Endodermal cell (in vitro differentiated cells): Measurements from ENCODE around the gene PTGR1. TPM values are rescaled to one million over a fixed set of nuclear protein-coding genes. Genes with fewer than 3 reads are reported as not detected.

Experiments used
- DNase-seq: peaks from one replicate; pipeline ENCODE4 v3.0.0-alpha.2; 2017
- H3K27ac ChIP-seq: 2 replicates; pipeline ENCODE4 v1.5.1; 2013; ENCODE audit warnings: mild to moderate bottlenecking, low read depth, low read length, moderate library complexity
- H3K27me3 ChIP-seq: 2 replicates; pipeline ENCODE4 v1.6.1; 2013; ENCODE audit warnings: mild to moderate bottlenecking, low read length, moderate library complexity; ENCODE audit not compliant: insufficient read depth, control insufficient read depth, poor library complexity, severe bottlenecking
- H3K36me3 ChIP-seq: 2 replicates; pipeline ENCODE4 v1.7.0; 2013; ENCODE audit warnings: mild to moderate bottlenecking, low read length, moderate library complexity; ENCODE audit not compliant: control insufficient read depth, insufficient read depth
- H3K4me1 ChIP-seq: one replicate; pipeline ENCODE4 v1.7.0; 2013; ENCODE audit warnings: low read length; ENCODE audit not compliant: control insufficient read depth, insufficient read depth
- H3K4me3 ChIP-seq: 2 replicates; pipeline ENCODE4 v1.5.1; 2013; ENCODE audit warnings: mild to moderate bottlenecking, low read length, moderate library complexity
- H3K9ac ChIP-seq: 2 replicates; pipeline ENCODE4 v1.6.1; 2013; ENCODE audit warnings: mild to moderate bottlenecking, low read length, moderate library complexity; ENCODE audit not compliant: poor library complexity, severe bottlenecking; ENCODE audit errors: extremely low read depth
- H3K9me3 ChIP-seq: 2 replicates; pipeline ENCODE4 v1.6.1; 2013; ENCODE audit warnings: mild to moderate bottlenecking, low read length, moderate library complexity; ENCODE audit not compliant: control insufficient read depth
- H3K27ac Mint-ChIP-seq: 2 replicates; pipeline ENCODE4 v1.8.0; 2020; ENCODE audit warnings: mixed read lengths
- H3K27me3 Mint-ChIP-seq: 2 replicates; pipeline ENCODE4 v1.8.0; 2021; ENCODE audit warnings: mild to moderate bottlenecking, mixed read lengths; ENCODE audit not compliant: insufficient read depth
- H3K36me3 Mint-ChIP-seq: 2 replicates; pipeline ENCODE4 v1.8.0; 2020; ENCODE audit warnings: low read depth, mixed read lengths
- H3K4me1 Mint-ChIP-seq: 2 replicates; pipeline ENCODE4 v1.8.0; 2020; ENCODE audit warnings: mixed read lengths
- H3K4me3 Mint-ChIP-seq: 2 replicates; pipeline ENCODE4 v1.8.0; 2020; ENCODE audit warnings: mild to moderate bottlenecking, moderate library complexity, mixed read lengths
- H3K9me3 Mint-ChIP-seq: 2 replicates; pipeline ENCODE4 v1.8.0; 2020; ENCODE audit warnings: mild to moderate bottlenecking, mixed read lengths
- CTCF ChIP-seq: fragments of 200-600 bp; sonication (generic); conservative IDR thresholded peaks from 2 replicates; pipeline ENCODE4 v1.5.0; 2021; ENCODE audit warnings: antibody characterized with exemption, mild to moderate bottlenecking
- WGBS, 2 experiments: methylation state at CpG; one replicate each; pipeline versions ENCODE4 v1.1.5 to v1.1.7; 2013; ENCODE audit warnings: missing lambda C conversion rate in 2 of 2, mixed read lengths in 1 of 2; ENCODE audit not compliant: insufficient coverage in 1 of 2, insufficient read length in 1 of 2; 5-methylcytosine and 5-hydroxymethylcytosine counted together
- total RNA-seq, 2 donors: library from RNA; stranded (reverse); fragmentation: NEBNext Ultra II Directional in 1 of 2; extraction: Animal tissue kit (Norgen Biotek cat#: 25700) in 1 of 2; gene quantifications; 2 replicates in 1 of 2; 3 replicates in 1 of 2; pipeline ENCODE4 v1.2.1, GENCODE V29; 2021

The PTGR1 gene
- total RNA-seq, 2 donors from 2014 or later, result 204 to 442 TPM

- peaks cover 10% of the 10 kb centered on the region for H3K9me3 ChIP-seq
- no peak overlapping the region for H3K9ac ChIP-seq
- H3K27me3 ChIP-seq, result peaks cover 10% of the 10 kb centered on the region
- Mint-ChIP-seq H3K4me3 (no peak overlapping the region), H3K4me1 (peaks cover 11% of the 10 kb centered on the region), H3K27ac (no peak overlapping the region), H3K27me3 (peaks cover 10% of the 10 kb centered on the region), H3K9me3 (peaks cover 4% of the 10 kb centered on the region), H3K36me3 (peaks cover 37% of the 10 kb centered on the region)
- H3K27ac ChIP-seq, result no peak overlapping the region
- H3K36me3 ChIP-seq, result peaks cover 4% of the 10 kb centered on the region
- WGBS, 2 experiments, result 14% methylated on average over 2 of the region's 2 CpGs; no CpG with 5 or more reads in 1 of the 2 experiments
- peak; percentile 71 for DNase-seq
- H3K4me3 ChIP-seq, result no peak overlapping the region
- no peak for TF ChIP-seq CTCF
- no peaks in the 10 kb centered on the region for H3K4me1 ChIP-seq
Measured at GRCh38 chr9:111529787-111530186, 69.7 kb downstream of the PTGR1 start.

GRCh38 chr9:111527347-111527746 lies 72.1 kb downstream of the PTGR1 start:
- no peak for DNase-seq
- peaks cover 19% of the 10 kb centered on the region for H3K4me1 Mint-ChIP-seq
- no peaks in the 10 kb centered on the region for H3K36me3 ChIP-seq
- peaks cover 15% of the 10 kb centered on the region for H3K36me3 Mint-ChIP-seq
- H3K9me3 Mint-ChIP-seq, result peaks cover 1% of the 10 kb centered on the region
- no peak overlapping the region for H3K4me3 Mint-ChIP-seq
- no peak overlapping the region for H3K4me3 ChIP-seq
- peaks cover 10% of the 10 kb centered on the region for H3K27me3 ChIP-seq
- TF ChIP-seq CTCF, result no peak
- 93 to 94% methylated on average over 2 of the region's 2 CpGs for WGBS, 2 experiments
- no peak overlapping the region for H3K9ac ChIP-seq
- H3K9me3 ChIP-seq, result no peaks in the 10 kb centered on the region
- peaks cover 10% of the 10 kb centered on the region for H3K27me3 Mint-ChIP-seq
- no peak overlapping the region for H3K27ac Mint-ChIP-seq
- no peaks in the 10 kb centered on the region for H3K4me1 ChIP-seq
- no peak overlapping the region for H3K27ac ChIP-seq

GRCh38 chr9:111525056-111525977 lies 74.1 kb downstream of the PTGR1 start, which contains the start of gene ZNF483:
Gene ZNF483, plus strand, starts transcription at chr9:111525179. Its CDS starts 2,217 bp downstream, at chr9:111527396.
- H3K4me1 ChIP-seq, result no peaks in the 10 kb centered on the region
- peaks cover 10% of the 10 kb centered on the region for H3K27me3 ChIP-seq
- DNase-seq, result peak; percentile 96
- 2 to 5% methylated on average over 8 to 66 of the region's 66 CpGs for WGBS, 2 experiments
- peak within 1 kb of the TSS; percentile 91 for H3K27ac Mint-ChIP-seq
- peak within 1 kb of the TSS; percentile 70 for H3K9ac ChIP-seq
- H3K4me3 ChIP-seq, result peak within 1 kb of the TSS; percentile 92
- H3K27ac ChIP-seq, result no peak within 1 kb of the TSS
- peak within 1 kb of the TSS; percentile 82 for H3K4me3 Mint-ChIP-seq
- H3K36me3 ChIP-seq, result no peaks in the 10 kb centered on the region
- no peaks in the 10 kb centered on the region for H3K9me3 ChIP-seq
- H3K9me3 Mint-ChIP-seq, result no peaks in the 10 kb centered on the region
- peaks cover 10% of the 10 kb centered on the region for H3K27me3 Mint-ChIP-seq
- TF ChIP-seq CTCF, result no peak
- H3K4me1 Mint-ChIP-seq, result peaks cover 22% of the 10 kb centered on the region
- H3K36me3 Mint-ChIP-seq, result peaks cover 4% of the 10 kb centered on the region
